Ascending aorta (tissue), 2 donors: Measurements from ENCODE around the gene PPT2. TPM values are rescaled to one million over a fixed set of nuclear protein-coding genes. Genes with fewer than 3 reads are reported as not detected.

Experiments used
- DNase-seq, 2 donors: peaks; one replicate each; pipeline ENCODE4 v3.0.0-alpha.2; 2019; ENCODE audit warnings: low spot score in 2 of 2
- H3K27ac ChIP-seq, 2 donors: fragments of 200-600 bp; sonication (generic); one replicate each; pipeline ENCODE4 v1.5.1; 2016 to 2017; ENCODE audit warnings: mild to moderate bottlenecking in 1 of 2
- H3K27me3 ChIP-seq: fragments of 200-600 bp; sonication (generic); one replicate; pipeline ENCODE4 v1.5.1; 2017
- H3K36me3 ChIP-seq, 2 donors: fragments of 200-600 bp; sonication (generic); one replicate each; pipeline ENCODE4 v1.5.1; 2016
- H3K4me1 ChIP-seq, 2 donors: fragments of 200-600 bp; sonication (generic); one replicate each; pipeline ENCODE4 v1.5.1; 2016 to 2017; ENCODE audit warnings: mild to moderate bottlenecking in 1 of 2
- H3K4me3 ChIP-seq, 2 donors: fragments of 200-600 bp; sonication (generic); one replicate each; pipeline ENCODE4 v1.5.1; 2016 to 2017; ENCODE audit warnings: mild to moderate bottlenecking in 1 of 2
- H3K9me3 ChIP-seq, 2 donors: fragments of 200-600 bp; sonication (generic); one replicate each; pipeline ENCODE4 v1.5.1; 2016
- intact Hi-C: fragments of 100-400 bp; cut with DNase I; formaldehyde crosslinking; loops from one replicate; pipeline ENCODE4 v1.15.1; 2023
- total RNA-seq: library from RNA; depleted of rRNA; stranded (reverse); fragments of >200 nt; gene quantifications from one replicate; pipeline ENCODE4 v1.1.0, GENCODE V29; 2016
- TF ChIP-seq, protein P1 (sequence below), 3 experiments: fragments of 200-600 bp in 2 of 3; fragments of 450-650 bp in 1 of 3; sonication (generic) in 2 of 3; IDR thresholded peaks; one replicate each; pipeline ENCODE4 v1.5.1; 2016 to 2019; ENCODE audit warnings: antibody characterized with exemption in 3 of 3, mild to moderate bottlenecking in 1 of 3, moderate library complexity in 1 of 3

The PPT2 gene
- total RNA-seq, 1 donor from 2014 or later = 839 TPM

DNA sequence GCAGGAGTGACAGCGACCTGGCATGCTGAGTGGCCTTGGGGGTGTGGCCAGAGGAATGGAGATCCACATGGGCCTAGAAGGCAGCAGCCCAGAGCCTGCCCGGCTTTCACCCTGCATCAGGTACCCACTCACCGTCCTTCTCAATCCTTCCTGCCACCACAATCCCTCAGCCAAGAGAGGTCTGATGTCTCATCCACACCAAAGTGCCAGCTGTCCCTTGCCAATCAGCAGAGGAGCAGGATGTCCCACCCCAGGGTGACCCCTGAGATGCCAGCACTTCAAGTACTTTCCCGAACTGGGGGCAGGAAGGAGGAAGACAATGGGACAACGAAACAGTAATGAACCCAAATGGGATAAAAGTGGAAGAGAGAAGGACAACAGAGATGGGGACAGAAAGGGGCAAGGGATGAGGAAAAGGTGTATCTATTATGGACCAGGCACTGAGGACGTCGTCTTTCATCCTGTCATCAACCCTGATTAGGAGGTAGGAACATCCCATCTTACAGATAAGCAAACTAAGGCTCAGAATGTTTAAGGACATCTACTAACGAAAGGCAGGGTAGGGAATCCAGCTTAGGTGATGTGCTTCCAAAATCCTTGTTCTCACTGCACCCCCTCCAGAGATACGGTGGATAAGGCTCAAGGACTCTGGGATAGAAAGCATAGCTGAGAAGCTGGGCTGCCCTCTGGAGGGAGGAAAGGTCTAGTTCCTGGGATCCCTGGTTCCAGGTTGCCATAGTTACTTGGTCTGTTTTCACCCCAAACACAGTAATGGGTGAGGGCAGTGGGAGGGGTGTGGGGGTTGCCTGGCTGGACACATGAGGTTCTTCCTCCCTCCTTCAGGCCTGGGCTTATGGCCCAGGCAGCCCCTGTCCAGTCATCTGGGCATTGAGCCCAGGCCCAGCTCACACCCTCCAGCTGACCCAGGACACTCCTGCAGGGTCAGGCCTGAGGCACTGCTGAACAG, 40.3 kb upstream of the PPT2 start:
- H3K4me3 ChIP-seq = no peak overlapping the region
- H3K27me3 ChIP-seq = no peaks in the 10 kb centered on the region
- H3K36me3 ChIP-seq = peaks cover 24 to 34% of the 10 kb centered on the region in 2 donors
- peaks cover 3 to 34% of the 10 kb centered on the region in 2 donors for H3K4me1 ChIP-seq
- intact Hi-C loops = loop anchor here (1.0 to 2.0 kb wide), 2 partner anchors 26 to 65 kb away; no protein-coding TSS in a partner anchor
- TF ChIP-seq, protein P1, sequence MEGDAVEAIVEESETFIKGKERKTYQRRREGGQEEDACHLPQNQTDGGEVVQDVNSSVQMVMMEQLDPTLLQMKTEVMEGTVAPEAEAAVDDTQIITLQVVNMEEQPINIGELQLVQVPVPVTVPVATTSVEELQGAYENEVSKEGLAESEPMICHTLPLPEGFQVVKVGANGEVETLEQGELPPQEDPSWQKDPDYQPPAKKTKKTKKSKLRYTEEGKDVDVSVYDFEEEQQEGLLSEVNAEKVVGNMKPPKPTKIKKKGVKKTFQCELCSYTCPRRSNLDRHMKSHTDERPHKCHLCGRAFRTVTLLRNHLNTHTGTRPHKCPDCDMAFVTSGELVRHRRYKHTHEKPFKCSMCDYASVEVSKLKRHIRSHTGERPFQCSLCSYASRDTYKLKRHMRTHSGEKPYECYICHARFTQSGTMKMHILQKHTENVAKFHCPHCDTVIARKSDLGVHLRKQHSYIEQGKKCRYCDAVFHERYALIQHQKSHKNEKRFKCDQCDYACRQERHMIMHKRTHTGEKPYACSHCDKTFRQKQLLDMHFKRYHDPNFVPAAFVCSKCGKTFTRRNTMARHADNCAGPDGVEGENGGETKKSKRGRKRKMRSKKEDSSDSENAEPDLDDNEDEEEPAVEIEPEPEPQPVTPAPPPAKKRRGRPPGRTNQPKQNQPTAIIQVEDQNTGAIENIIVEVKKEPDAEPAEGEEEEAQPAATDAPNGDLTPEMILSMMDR (IDR thresholded peaks at IDR 0.05) = peak; percentile 50 to 69 (median 60)
- H3K9me3 ChIP-seq = no peaks in the 10 kb centered on the region
- peak overlapping the region; percentile 68 to 81 for H3K27ac ChIP-seq
- DNase-seq = peak; percentile 78 to 96

DNA sequence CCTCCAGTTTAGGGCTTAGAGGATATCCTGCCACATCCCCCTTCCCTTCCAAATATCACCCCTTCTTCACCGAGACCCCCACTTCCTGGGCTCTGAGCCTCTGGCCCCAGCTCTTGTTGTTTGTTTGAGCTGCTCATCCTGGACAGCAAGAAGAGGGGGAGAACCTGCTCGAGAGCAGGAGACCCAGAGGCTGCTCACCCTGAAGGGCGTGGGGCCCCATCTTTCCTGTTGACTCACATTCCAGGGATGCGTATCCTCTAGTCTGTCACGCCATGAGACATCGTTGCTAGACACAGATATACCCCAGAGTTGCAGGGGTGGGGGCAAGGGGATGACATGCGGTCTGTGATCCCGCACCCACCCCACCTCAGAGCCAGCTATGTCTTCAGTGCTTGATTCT, 39.1 kb upstream of the PPT2 start:
- Histone ChIP-seq H3K9me3 (no peaks in the 10 kb centered on the region), H3K27ac (peak overlapping the region; percentile 68 to 81), H3K4me3 (no peak overlapping the region), H3K4me1 (peaks cover 0 to 33% of the 10 kb centered on the region in 2 donors), H3K36me3 (peaks cover 27 to 40% of the 10 kb centered on the region in 2 donors), H3K27me3 (no peaks in the 10 kb centered on the region)
- intact Hi-C loops = loop anchor here (1.0 to 5.0 kb wide), 3 partner anchors 27 to 128 kb away; no protein-coding TSS in a partner anchor
- TF ChIP-seq, protein P1 (IDR thresholded peaks at IDR 0.05) = no peak
- no peak for DNase-seq

DNA sequence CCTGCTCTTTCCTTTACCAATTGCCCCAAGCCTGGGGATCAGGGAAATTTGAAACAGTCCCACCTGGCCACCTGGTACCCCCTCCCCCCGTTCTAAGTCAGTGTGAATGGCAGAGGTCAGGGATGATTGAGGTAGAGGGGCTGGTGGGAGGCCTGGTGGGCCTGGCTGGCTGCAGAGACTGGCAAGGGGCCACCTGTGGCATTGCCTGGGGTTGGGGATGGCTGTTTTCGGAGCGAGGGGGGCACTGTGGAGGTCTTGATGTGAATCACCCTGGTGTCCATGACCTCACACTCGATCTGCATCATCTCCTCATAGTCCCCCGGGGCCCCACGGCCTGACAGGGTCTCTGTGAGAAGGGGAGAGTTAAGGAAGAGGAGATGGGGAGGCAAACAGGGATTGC, 38.3 kb upstream of the PPT2 start:
- Histone ChIP-seq H3K36me3 (peaks cover 35 to 48% of the 10 kb centered on the region in 2 donors), H3K27ac (no peak overlapping the region), H3K9me3 (no peaks in the 10 kb centered on the region), H3K4me1 (peaks cover 0 to 24% of the 10 kb centered on the region in 2 donors), H3K4me3 (no peak overlapping the region), H3K27me3 (no peaks in the 10 kb centered on the region)
- TF ChIP-seq, protein P1 (IDR thresholded peaks at IDR 0.05) = no peak
- no peak for DNase-seq
- intact Hi-C loops = loop anchor here (2.0 to 5.0 kb wide), 2 partner anchors 67 to 127 kb away; no protein-coding TSS in a partner anchor

DNA sequence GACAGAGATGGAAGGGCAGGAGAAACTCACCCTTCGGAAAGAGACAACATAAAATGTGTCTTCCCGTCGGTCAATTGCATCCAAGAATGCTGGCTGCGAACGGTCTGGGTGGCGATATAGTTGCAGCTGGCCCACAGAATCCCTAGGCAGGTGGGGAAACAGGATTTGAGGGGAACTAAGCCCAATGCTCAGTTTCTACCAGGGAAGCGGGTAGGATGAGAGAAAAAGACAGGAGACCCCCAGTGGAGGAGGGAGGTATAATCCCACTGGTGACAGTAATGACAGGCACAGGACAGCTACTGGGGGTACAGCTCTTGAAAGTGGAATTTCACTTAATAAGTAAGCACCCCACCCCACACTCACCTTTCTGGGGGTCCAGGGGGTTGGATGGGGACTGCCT, 37.3 kb upstream of the PPT2 start:
- no peaks in the 10 kb centered on the region for H3K27me3 ChIP-seq
- TF ChIP-seq, protein P1 (IDR thresholded peaks at IDR 0.05) = peak in 2 of 3 experiments; percentile 25 to 26
- H3K4me1 ChIP-seq = peaks cover 0 to 22% of the 10 kb centered on the region in 2 donors
- no peak for DNase-seq
- no peak overlapping the region for H3K4me3 ChIP-seq
- H3K9me3 ChIP-seq = no peaks in the 10 kb centered on the region
- H3K27ac ChIP-seq = no peak overlapping the region
- peaks cover 46 to 59% of the 10 kb centered on the region in 2 donors for H3K36me3 ChIP-seq
- intact Hi-C loops = loop anchor here (5.0 kb wide), 1 partner anchor 126 kb away; no protein-coding TSS in a partner anchor

DNA sequence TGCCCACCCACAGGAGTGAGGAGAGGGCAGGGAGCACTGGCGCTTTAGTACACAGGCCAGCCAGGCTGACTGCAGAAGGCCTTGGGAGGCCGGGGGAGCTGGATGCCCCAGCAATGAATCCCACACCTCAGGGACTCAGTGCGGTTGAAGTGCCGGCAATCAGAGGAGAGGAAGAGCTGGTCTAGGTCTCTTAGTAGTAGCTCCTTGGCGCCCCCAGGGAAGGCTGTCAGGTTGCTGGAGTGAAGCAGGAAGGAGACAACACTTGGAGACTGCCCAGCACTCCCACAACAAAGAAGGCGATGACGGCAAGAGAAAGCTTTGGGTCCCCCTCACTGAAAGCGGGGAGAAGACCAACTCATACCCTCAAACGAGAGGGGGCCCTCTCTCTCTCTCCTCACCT, 36.5 kb upstream of the PPT2 start:
- intact Hi-C loops = loop anchor here (5.0 kb wide), 1 partner anchor 125 kb away; no protein-coding TSS in a partner anchor
- Histone ChIP-seq H3K27me3 (no peaks in the 10 kb centered on the region), H3K36me3 (peaks cover 51 to 67% of the 10 kb centered on the region in 2 donors), H3K27ac (no peak overlapping the region), H3K4me3 (no peak overlapping the region), H3K4me1 (peaks cover 0 to 22% of the 10 kb centered on the region in 2 donors), H3K9me3 (no peaks in the 10 kb centered on the region)
- TF ChIP-seq, protein P1 (IDR thresholded peaks at IDR 0.05) = no peak
- DNase-seq = no peak
